GM12892 (cell line): Measurements from ENCODE around the gene MYO7B.
A peak's percentile ranks its signal among the peaks of the same experiment; 100 is the strongest.

Experiments
- DNase-seq: peaks from one replicate; pipeline ENCODE4 v3.0.0; 2011; ENCODE audit not compliant: insufficient read length
- FAIRE-seq: peaks from 2 replicates; lab custom pipeline; 2011; peaks lifted over from hg19 to GRCh38; lab: Jason Lieb, UNC
- POLR2A ChIP-seq: IDR thresholded peaks from 2 replicates; pipeline ENCODE4 v1.6.1; 2011; ENCODE audit warnings: low read depth, low read length, control low read depth
- POLR2AphosphoS5 ChIP-seq: IDR thresholded peaks from 2 replicates; pipeline ENCODE4 v1.6.1; 2011; ENCODE audit warnings: low read depth, low read length, control low read depth
- TAF1 ChIP-seq: IDR thresholded peaks from 2 replicates; pipeline ENCODE4 v1.6.1; 2011; ENCODE audit warnings: low read depth, mild to moderate bottlenecking, control low read depth, low read length, borderline replicate concordance

The MYO7B gene

GRCh38 chr2:127629637-127630036 lies 94.2 kb downstream of the MYO7B start:
- DNase-seq (no peak), FAIRE-seq (no peak)
- TF ChIP-seq POLR2A (no peak), POLR2AphosphoS5 (no peak), TAF1 (no peak)

- no peak for TF ChIP-seq TAF1
- TF ChIP-seq POLR2AphosphoS5, result no peak
- TF ChIP-seq POLR2A, result no peak
- no peak for FAIRE-seq
- no peak for DNase-seq
These were observed 94.8 kb downstream of the MYO7B start for GRCh38 chr2:127630096-127630863.

- FAIRE-seq (no peak), DNase-seq (no peak)
- TF ChIP-seq POLR2A (no peak), TAF1 (no peak)
These were observed 95.5 kb downstream of the MYO7B start for GRCh38 chr2:127630864-127631540.

- TF ChIP-seq POLR2AphosphoS5, result no peak
- no peak for TF ChIP-seq TAF1
- TF ChIP-seq POLR2A, result no peak
- DNase-seq, result no peak
- FAIRE-seq, result no peak
These were observed 96.1 kb downstream of the MYO7B start for GRCh38 chr2:127631541-127631996.

GRCh38 chr2:127631997-127632581 lies 96.6 kb downstream of the MYO7B start:
- no peak for TF ChIP-seq TAF1
- TF ChIP-seq POLR2AphosphoS5, result no peak
- no peak for TF ChIP-seq POLR2A
- FAIRE-seq (no peak), DNase-seq (no peak)

GRCh38 chr2:127632592-127633489 lies 97.4 kb downstream of the MYO7B start:
- FAIRE-seq (peak; percentile 36), DNase-seq (peak; percentile 70)
- TF ChIP-seq POLR2A (no peak), TAF1 (no peak), POLR2AphosphoS5 (no peak)

- no peak for FAIRE-seq
These were observed 98.1 kb downstream of the MYO7B start for GRCh38 chr2:127633556-127634065.

GRCh38 chr2:127634066-127634617 lies 98.7 kb downstream of the MYO7B start:
- no peak for FAIRE-seq
- TF ChIP-seq POLR2A, result no peak

More at GRCh38 chr2:127633556-127634065, 98.1 kb downstream of the MYO7B start:
- no peak for DNase-seq
- no peak for TF ChIP-seq POLR2A
- no peak for TF ChIP-seq POLR2AphosphoS5
- TF ChIP-seq TAF1, result no peak

GRCh38 chr2:127634626-127635379 lies 99.3 kb downstream of the MYO7B start:
- TF ChIP-seq TAF1, result no peak
- TF ChIP-seq POLR2A, result no peak
- no peak for TF ChIP-seq POLR2AphosphoS5

More at GRCh38 chr2:127634066-127634617, 98.7 kb downstream of the MYO7B start:
- no peak for DNase-seq

GRCh38 chr2:127635380-127636237 lies 100.1 kb downstream of the MYO7B start:
- FAIRE-seq, result no peak
- no peak for DNase-seq
- TF ChIP-seq POLR2A (no peak), TAF1 (no peak), POLR2AphosphoS5 (no peak)

More at GRCh38 chr2:127634626-127635379, 99.3 kb downstream of the MYO7B start:
- DNase-seq, result no peak
- FAIRE-seq, result no peak
